ENCODE results near the gene CLSTN3.

Gene CLSTN3

DNA sequence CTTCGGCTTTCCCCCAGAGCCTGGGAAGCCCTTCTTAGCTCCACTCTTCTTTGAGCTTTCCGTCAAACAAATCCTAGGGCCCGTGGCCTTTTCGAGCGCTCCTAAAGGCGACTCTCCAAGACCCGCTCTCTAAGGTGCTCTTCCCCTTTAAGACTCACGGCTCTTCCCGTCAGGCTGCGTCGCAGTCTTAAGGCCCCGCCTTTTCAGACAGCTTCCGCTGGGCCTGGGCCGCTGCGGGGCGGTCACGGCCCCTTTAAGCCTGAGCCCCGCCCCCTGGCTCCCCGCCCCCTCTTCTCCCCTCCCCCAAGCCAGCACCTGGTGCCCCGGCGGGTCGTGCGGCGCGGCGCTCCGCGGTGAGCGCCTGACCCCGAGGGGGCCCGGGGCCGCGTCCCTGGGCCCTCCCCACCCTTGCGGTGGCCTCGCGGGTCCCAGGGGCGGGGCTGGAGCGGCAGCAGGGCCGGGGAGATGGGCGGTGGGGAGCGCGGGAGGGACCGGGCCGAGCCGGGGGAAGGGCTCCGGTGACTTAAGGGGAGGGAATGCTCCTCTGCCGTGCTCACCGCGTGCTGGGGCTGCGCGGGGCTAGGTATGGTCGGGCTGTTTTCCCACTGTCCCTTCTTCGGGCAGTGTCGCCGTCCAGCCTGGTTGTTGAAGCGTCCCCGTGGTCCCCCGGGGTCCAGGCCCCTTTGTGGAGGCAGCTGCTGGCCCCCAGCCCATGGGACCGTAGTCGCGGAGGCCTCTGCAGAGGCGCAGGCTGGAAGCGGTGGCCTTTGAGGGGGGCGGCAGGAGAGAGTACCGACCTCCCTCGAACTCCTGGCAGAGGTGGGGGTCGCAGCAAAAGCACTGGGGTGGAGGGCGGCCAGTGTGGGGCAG is 59.5 kb downstream of the CLSTN3 start, which contains the start of gene PEX5:
PEX5 (plus strand) TSS at position 289 of the 870 bp plus-strand sequence. CDS start 692 bp downstream, outside the sequence.
- DNase-seq (ENCODE audit: low read depth) = peak; percentile 93

DNA sequence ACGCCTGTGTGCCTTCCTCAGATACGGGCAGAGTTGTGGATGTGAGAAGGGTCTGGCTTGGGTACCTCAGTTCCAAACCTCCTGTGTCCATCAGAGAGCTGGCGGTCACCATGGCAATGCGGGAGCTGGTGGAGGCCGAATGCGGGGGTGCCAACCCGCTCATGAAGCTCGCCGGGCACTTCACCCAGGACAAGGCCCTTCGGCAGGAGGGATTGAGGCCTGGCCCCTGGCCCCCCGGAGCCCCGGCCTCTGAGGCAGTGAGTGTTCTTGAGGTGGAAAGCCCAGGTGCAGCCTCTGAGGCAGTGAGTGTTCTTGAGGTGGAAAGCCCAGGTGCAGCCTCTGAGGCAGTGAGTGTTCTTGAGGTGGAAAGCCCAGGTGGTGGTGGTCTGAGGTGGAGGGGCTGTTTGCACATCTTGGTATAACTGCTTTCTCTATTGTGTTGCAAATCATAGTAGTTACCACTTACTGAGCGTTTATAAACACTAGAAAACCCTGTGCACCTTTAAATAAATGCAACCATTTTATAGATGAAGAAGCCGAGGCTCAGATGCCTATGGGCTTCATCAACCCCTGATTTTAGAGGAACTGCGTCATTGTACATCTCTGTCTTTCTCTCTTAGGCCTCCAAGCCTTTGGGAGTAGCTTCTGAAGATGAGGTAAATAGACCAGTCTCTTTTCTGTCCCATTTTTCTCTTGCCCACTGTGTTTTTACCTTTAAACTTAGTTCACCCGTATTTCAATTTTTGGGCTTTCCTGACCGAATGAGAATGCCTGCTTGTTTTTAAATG is 60.3 kb downstream of the CLSTN3 start:
- peak; percentile 36 for DNase-seq (ENCODE audit: low read depth)

DNA sequence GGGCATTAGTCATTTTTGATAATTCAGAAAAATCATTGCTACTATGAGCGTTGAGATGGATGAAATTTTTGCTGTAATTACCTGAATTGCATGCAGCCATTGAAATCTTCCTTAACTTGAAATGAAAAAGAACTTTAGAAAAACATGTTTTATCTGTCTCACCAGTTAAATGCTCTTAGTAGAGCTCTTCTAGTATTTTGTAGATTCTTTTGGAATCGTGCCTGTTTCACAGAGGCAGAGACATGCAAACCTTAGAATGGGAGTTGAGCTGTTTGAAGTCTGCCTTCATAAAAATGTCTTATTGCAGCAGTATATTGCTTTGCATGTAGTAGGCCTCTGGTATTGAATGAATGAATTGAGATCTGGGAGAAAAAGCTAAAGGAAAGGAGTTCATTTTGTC is 63.5 kb downstream of the CLSTN3 start:
- DNase-seq (ENCODE audit: low read depth) = no peak

DNA sequence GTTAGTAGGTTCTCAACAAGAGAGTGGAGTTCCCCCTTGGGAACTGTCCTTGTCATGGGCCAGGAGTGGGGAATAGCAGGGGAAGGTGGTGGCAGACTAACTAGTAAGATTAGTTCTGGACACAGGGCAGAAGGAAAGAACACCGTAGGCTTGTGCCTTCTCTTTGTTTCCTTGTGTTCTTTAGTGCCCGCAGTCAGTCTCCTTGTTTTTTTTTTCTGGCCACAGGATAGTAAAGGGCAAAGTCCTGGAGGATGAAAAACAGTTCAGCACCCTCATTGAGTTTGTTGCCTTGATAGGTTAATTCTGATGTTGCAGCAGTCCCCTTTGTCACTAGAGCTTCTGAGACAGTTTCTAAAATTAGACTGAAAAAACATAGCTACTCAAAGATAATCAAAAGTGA is 67.7 kb downstream of the CLSTN3 start:
- DNase-seq (ENCODE audit: low read depth) = no peak

DNA sequence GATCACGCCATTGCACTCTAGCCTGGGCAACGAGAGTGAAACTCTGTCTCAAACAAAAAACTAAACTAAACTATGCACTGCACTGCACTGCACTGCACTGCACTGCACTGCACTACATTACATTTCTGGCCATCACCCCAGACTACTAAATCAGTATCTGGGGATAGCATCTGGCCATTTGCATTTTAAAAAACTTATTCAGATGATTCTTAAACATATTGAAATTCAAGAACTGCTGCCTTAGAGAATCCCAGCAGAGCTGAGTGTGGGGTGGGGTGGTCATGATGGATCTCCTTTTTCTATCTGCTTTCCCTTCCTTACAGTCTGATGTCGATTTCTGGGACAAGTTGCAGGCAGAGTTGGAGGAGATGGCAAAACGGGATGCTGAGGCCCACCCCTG is 72.9 kb downstream of the CLSTN3 start:
- DNase-seq (ENCODE audit: low read depth) = no peak

DNA sequence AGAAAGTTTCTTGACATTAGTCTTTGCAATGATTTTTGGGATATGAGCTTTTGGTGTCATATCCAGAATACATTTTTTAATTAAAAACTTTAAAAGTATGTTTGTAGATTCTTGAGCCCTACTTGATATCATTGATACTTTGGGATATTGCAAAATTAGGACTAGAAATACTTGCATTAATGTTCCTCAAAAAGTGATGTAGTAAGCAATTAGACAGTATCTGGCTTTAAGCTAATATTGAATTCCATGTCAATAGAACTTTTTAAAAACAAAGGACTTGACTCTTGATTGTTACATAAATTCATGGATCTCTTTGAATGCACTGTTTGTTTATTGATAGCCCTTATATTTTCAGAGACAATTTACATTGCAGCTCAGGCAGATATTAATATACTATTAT is 74.9 kb downstream of the CLSTN3 start:
- DNase-seq (ENCODE audit: low read depth) = no peak

DNA sequence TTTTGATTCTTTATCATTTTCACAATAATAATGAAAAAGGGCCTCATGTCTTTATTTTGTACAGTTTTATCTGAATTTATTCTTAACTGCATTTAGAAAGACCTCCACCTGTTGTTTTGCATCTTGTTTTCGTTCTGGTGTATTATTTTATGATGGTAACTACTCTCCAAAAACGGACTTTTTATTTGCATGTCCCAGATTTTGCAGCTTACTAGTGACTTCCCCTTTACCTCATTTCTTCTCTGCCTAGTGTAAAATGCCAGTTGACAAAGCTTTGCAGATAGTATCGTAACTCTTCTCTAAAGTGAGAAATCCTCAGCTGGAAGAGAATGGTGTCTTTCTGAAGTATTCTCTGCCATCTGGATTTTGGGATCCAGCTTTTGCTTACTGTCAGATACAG is 76.5 kb downstream of the CLSTN3 start:
- no peak for DNase-seq (ENCODE audit: low read depth)

DNA sequence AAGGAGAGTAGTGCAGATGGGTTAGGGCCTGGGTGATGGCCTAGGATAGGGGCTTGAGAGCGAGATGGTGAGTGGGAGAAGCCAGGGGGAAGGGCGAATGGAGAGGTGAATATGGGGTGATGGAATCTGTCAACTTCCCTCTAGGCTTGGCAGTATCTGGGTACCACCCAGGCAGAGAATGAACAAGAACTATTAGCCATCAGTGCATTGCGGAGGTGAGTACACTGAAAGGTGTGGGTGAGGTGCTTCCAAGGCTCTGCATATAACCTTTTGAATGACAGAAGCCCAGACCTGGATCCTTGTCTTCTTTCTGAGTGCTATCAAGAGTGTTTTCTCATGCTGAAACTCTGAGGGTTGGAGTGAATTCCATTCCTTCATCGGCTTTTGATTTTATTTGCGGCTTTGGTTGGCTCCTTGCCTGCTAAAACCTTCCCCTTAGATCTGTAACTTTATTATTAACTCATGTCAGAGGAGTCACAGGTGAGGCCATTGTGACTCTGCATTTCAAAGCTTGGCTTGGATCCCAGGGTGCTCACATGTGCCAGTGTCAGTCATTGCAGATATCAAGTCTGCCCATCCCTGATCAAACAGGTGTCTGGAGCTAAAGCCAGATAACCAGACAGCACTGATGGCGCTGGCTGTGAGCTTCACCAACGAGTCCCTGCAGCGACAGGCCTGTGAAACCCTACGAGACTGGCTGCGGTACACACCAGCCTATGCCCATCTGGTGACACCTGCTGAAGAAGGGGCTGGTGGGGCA is 77.9 kb downstream of the CLSTN3 start:
- DNase-seq (ENCODE audit: low read depth) = no peak

Measured in EH (cell line).